B cell (primary cell): ENCODE results near the gene THBS4. TPM values are rescaled to one million over a fixed set of nuclear protein-coding genes. Genes with fewer than 3 reads are reported as not detected.

ENCODE experiments used
- ATAC-seq: fragments of 200-7000 bp; cut with Tn5 transposase; one replicate; pipeline ENCODE4 v1.10.0; 2021; ENCODE audit warnings: low read depth, mild to moderate bottlenecking, moderate number of reproducible peaks, moderate library complexity
- CTCF ChIA-PET: fragments of 350-600 bp; sonication (Branson Sonifier 250); formaldehyde crosslinking; loops from one replicate; lab custom pipeline; 2021; ENCODE audit warnings: antibody characterized with exemption, inconsistent platforms; lab: Charles Lee
- POLR2A ChIA-PET: fragments of 350-600 bp; sonication (Branson Sonifier 250); formaldehyde crosslinking; loops from one replicate; lab custom pipeline; 2021; ENCODE audit warnings: antibody characterized with exemption; lab: Charles Lee
- DNase-seq: peaks from one replicate; pipeline ENCODE4 v3.0.0; 2013
- H2AFZ ChIP-seq: 2 replicates; pipeline ENCODE4 v1.6.1; 2012; ENCODE audit warnings: mild to moderate bottlenecking, low read depth, low read length; ENCODE audit not compliant: insufficient read depth, poor library complexity, severe bottlenecking
- H3K27ac ChIP-seq, 2 donors: 1 replicate in 1 of 2; 2 replicates in 1 of 2; pipeline ENCODE4 v1.5.1; 2012 to 2013; ENCODE audit warnings: low read length in 2 of 2, mild to moderate bottlenecking in 2 of 2, moderate library complexity in 1 of 2
- H3K27me3 ChIP-seq, 4 experiments: fragments of 200-600 bp in 1 of 4; sonication (generic) in 1 of 4; replicated peaks in 1 of 4; 1 replicate in 2 of 4; 2 replicates in 2 of 4; pipeline versions ENCODE4 v1.6.1 to v1.7.0; 2013 to 2016; ENCODE audit warnings: low read length in 3 of 4, mild to moderate bottlenecking in 2 of 4, mixed read lengths in 1 of 4, moderate library complexity in 1 of 4; ENCODE audit not compliant: insufficient read depth in 4 of 4, control insufficient read depth in 3 of 4; ENCODE audit errors: control extremely low read depth in 1 of 4
- H3K36me3 ChIP-seq, 2 experiments: replicated peaks in 1 of 2; 1 replicate in 1 of 2; 2 replicates in 1 of 2; pipeline versions ENCODE4 v1.6.1 to v1.7.1; 2013; ENCODE audit warnings: low read length in 1 of 2; ENCODE audit not compliant: insufficient read depth in 2 of 2, control insufficient read depth in 1 of 2; ENCODE audit errors: control extremely low read depth in 1 of 2, extremely low read depth in 1 of 2
- H3K4me1 ChIP-seq, 2 donors: fragments of 200-600 bp in 1 of 2; sonication (generic) in 1 of 2; 1 replicate in 1 of 2; 2 replicates in 1 of 2; pipeline versions ENCODE4 v1.5.1 to v1.6.1; 2013 to 2017; ENCODE audit warnings: low read length in 2 of 2; ENCODE audit not compliant: control insufficient read depth in 2 of 2, insufficient read depth in 2 of 2
- H3K4me2 ChIP-seq: replicated peaks from 2 replicates; pipeline ENCODE3; 2012; ENCODE audit warnings: mild to moderate bottlenecking, low read depth, low read length; ENCODE audit not compliant: poor library complexity, severe bottlenecking
- H3K4me3 ChIP-seq, 5 experiments: fragments of 200-600 bp in 1 of 5; sonication (generic) in 1 of 5; 1 replicate in 3 of 5; 2 replicates in 2 of 5; pipeline versions ENCODE4 v1.5.1 to v1.7.0; 2011 to 2016; ENCODE audit warnings: low read length in 4 of 5, mild to moderate bottlenecking in 4 of 5, low read depth in 2 of 5, control low read depth in 1 of 5, moderate library complexity in 1 of 5; ENCODE audit not compliant: insufficient read depth in 1 of 5; ENCODE audit errors: control extremely low read depth in 1 of 5, extremely low read depth in 1 of 5
- H3K79me2 ChIP-seq: fragments of 200-600 bp; sonication (generic); one replicate; pipeline ENCODE4 v1.6.0; 2016; ENCODE audit warnings: low read length; ENCODE audit not compliant: control insufficient read depth, insufficient read depth
- H3K9ac ChIP-seq: fragments of 200-600 bp; sonication (generic); 2 replicates; pipeline ENCODE4 v1.6.1; 2017; ENCODE audit warnings: mild to moderate bottlenecking, low read length, moderate library complexity
- H3K9me3 ChIP-seq, 3 donors: one replicate each; pipeline versions ENCODE4 v1.6.1 to v1.7.1; 2013; ENCODE audit warnings: low read length in 2 of 3; ENCODE audit not compliant: control insufficient read depth in 2 of 3, insufficient read depth in 1 of 3; ENCODE audit errors: control extremely low read depth in 1 of 3
- H4K20me1 ChIP-seq: 2 replicates; pipeline ENCODE4 v1.6.0; 2012; ENCODE audit warnings: mild to moderate bottlenecking, low read length; ENCODE audit not compliant: insufficient read depth, control insufficient read depth, poor library complexity, severe bottlenecking
- H3K27ac Mint-ChIP-seq: one replicate; pipeline ENCODE4 v1.8.0; 2021; ENCODE audit warnings: mixed read lengths
- H3K27me3 Mint-ChIP-seq: one replicate; pipeline ENCODE4 v1.8.0; 2021; ENCODE audit warnings: mixed read lengths
- H3K4me1 Mint-ChIP-seq: one replicate; pipeline ENCODE4 v1.8.0; 2021; ENCODE audit warnings: mixed read lengths
- H3K4me3 Mint-ChIP-seq: one replicate; pipeline ENCODE4 v1.8.0; 2021; ENCODE audit warnings: mixed read lengths
- H3K9me3 Mint-ChIP-seq: one replicate; pipeline ENCODE4 v1.8.0; 2022; ENCODE audit warnings: mixed read lengths; ENCODE audit not compliant: insufficient read depth
- CTCF ChIP-seq: fragments of 200-600 bp; IDR thresholded peaks from one replicate; pipeline ENCODE4 v1.8.0; 2022; ENCODE audit warnings: antibody characterized with exemption, mild to moderate bottlenecking
- EZH2 ChIP-seq: IDR thresholded peaks from 2 replicates; pipeline ENCODE4 v1.6.1; 2012; ENCODE audit warnings: borderline replicate concordance, low read depth, mild to moderate bottlenecking, moderate library complexity, low read length; ENCODE audit not compliant: insufficient read depth, poor library complexity, severe bottlenecking
- WGBS: methylation state at CpG from one replicate; pipeline ENCODE4 v1.1.5; 2013; ENCODE audit warnings: missing lambda C conversion rate; ENCODE audit not compliant: insufficient coverage; 5-methylcytosine and 5-hydroxymethylcytosine counted together
- intact Hi-C: fragments of 100-400 bp; cut with micrococcal nuclease; formaldehyde crosslinking; loops from one replicate; pipeline ENCODE4 v1.10.0; 2022
- polyA plus RNA-seq: library from polyadenylated mRNA; depleted of rRNA; stranded (reverse); fragments of >200 nt; gene quantifications from 2 replicates; pipeline ENCODE4 v1.2.3, GENCODE V29; 2012
- total RNA-seq, 2 donors: library from RNA; stranded (reverse); fragments of 120-200 nt in 1 of 2; gene quantifications; 1 replicate in 1 of 2; 2 replicates in 1 of 2; pipeline versions ENCODE4 v1.2.3 to v1.2.4, GENCODE V29; 2013 to 2022

THBS4 gene
- total and polyA plus RNA-seq, 2 donors (not counting 1 experiment from before 2014, with no cell fraction given), result 0.49 to 0.57 TPM

GRCh38 chr5:80002677-80003076, 32.5 kb upstream of the THBS4 start:
- H3K4me1 Mint-ChIP-seq, result no peaks in the 10 kb centered on the region
- ATAC-seq, result no peak
- POLR2A ChIA-PET, result no interaction called here
- H3K9me3 ChIP-seq, result no peaks in the 10 kb centered on the region
- no peak overlapping the region for H3K4me3 ChIP-seq
- H3K27me3 Mint-ChIP-seq, result no peaks in the 10 kb centered on the region
- DNase-seq, result no peak
- CTCF ChIA-PET, result no interaction called here
- H3K36me3 ChIP-seq, result peaks cover 0 to 2% of the 10 kb centered on the region in 2 experiments
- no peaks in the 10 kb centered on the region for H3K27me3 ChIP-seq
- no peaks in the 10 kb centered on the region for H3K79me2 ChIP-seq
- no peak overlapping the region for H3K4me3 Mint-ChIP-seq
- intact Hi-C loops, result no loop called here
- no peak overlapping the region for H3K27ac ChIP-seq
- no peaks in the 10 kb centered on the region for H4K20me1 ChIP-seq
- H3K9me3 Mint-ChIP-seq, result no peaks in the 10 kb centered on the region
- no peak overlapping the region for H2AFZ ChIP-seq
- no CpG with 5 or more reads among the region's 1 CpG for WGBS
- H3K27ac Mint-ChIP-seq, result no peak overlapping the region
- TF ChIP-seq EZH2 (no peak), CTCF (no peak)
- no peak overlapping the region for H3K4me2 ChIP-seq
- no peak overlapping the region for H3K9ac ChIP-seq
- no peaks in the 10 kb centered on the region for H3K4me1 ChIP-seq

- no peak overlapping the region for H3K4me3 ChIP-seq
- Mint-ChIP-seq H3K27ac (no peak overlapping the region), H3K4me1 (no peaks in the 10 kb centered on the region), H3K9me3 (no peaks in the 10 kb centered on the region), H3K4me3 (no peak overlapping the region), H3K27me3 (no peaks in the 10 kb centered on the region)
- no peaks in the 10 kb centered on the region for H4K20me1 ChIP-seq
- no peak overlapping the region for H2AFZ ChIP-seq
- 100% methylated on average over 3 of the region's 4 CpGs for WGBS
- no peak overlapping the region for H3K27ac ChIP-seq
- POLR2A ChIA-PET, result no interaction called here
- no peak overlapping the region for H3K4me2 ChIP-seq
- H3K4me1 ChIP-seq, result no peaks in the 10 kb centered on the region
- peaks cover 0 to 2% of the 10 kb centered on the region in 2 experiments for H3K36me3 ChIP-seq
- DNase-seq (no peak), ATAC-seq (no peak)
- H3K9me3 ChIP-seq, result no peaks in the 10 kb centered on the region
- H3K79me2 ChIP-seq, result no peaks in the 10 kb centered on the region
- TF ChIP-seq CTCF (no peak), EZH2 (no peak)
- no peaks in the 10 kb centered on the region for H3K27me3 ChIP-seq
- no peak overlapping the region for H3K9ac ChIP-seq
- CTCF ChIA-PET, result interaction anchor here (0.6 to 1.4 kb wide), 2 partner anchors 8 to 101 kb away, joined by 3 read pairs; no protein-coding TSS in a partner anchor
- intact Hi-C loops, result no loop called here
These were observed 26.0 kb upstream of the THBS4 start for GRCh38 chr5:80008995-80009765.
